ENCODE results near the gene PASK. TPM values are rescaled to one million over a fixed set of nuclear protein-coding genes. Genes with fewer than 3 reads are reported as not detected.

PASK gene
- total and polyA plus RNA-seq, 9 of the 15 experiments (the other 6 are each of a cell fraction or from before 2014, with no cell fraction given): 1.5 to 30.3 (median 9.9) TPM

DNA sequence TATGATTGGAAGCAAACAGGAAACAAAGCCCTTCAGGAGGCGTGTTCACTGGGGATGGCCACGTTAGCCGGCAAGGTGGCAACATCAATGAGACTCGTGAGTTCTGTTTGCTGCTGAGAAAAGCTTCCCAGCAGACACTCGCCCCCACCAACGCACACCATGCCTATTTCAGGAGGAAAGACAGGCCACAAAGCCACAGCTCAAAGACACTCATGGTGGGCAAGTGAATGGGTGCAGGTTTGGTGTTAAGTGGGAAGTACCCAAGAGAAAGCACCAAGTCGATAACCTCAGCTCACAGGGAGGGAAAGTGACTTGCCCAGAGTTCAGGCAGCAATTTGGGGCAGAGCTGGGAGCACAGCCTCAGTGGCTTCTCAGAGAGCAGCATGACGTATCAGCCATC is 36.7 kb downstream of the PASK start (continued):
- TF ChIP-seq ZNF444 (CRISPR knock-in tag; IDR thresholded peaks at IDR 0.05): no peak

DNA sequence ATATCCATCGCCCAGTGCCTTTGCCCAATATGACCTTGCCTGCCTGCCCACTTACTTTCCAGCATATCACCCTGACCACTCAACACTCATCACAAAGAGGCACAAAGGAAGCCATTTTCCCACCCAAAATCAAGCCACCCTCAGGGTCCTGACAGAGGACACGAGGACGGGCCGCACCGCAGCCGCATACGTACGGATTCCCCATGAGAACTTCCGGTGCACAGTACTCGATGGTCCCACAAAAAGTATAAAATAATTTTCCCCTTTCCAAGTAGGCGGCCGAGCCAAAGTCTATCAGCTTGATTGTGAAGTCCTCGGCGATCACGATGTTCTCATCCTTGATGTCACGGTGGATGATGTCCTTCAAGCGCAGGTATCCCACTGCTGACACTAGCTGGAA is 37.2 kb downstream of the PASK start:
- Histone ChIP-seq H3K4me3 (no peak overlapping the region), H3K9me3 (replicated peaks; ENCODE audit: control insufficient read depth, insufficient read depth, low read depth, low read length) (no peaks in the 10 kb centered on the region), H3K9ac (ENCODE audit: insufficient read depth in 1 of 2, low read depth in 2 of 2, low read length in 2 of 2) (no peak overlapping the region; a peak in 1 of 4 replicates), H4K20me1 (replicated peaks; ENCODE audit: control insufficient read depth, insufficient read depth, low read length) (no peaks in the 10 kb centered on the region), H3K4me1 (replicated peaks in 1 of 2; ENCODE audit: control insufficient read depth in 2 of 2, insufficient read depth in 2 of 2, low read length in 2 of 2) (no peaks in the 10 kb centered on the region), H3K79me2 (ENCODE audit: control insufficient read depth, insufficient read depth, low read length) (no peaks in the 10 kb centered on the region), H3K4me2 (ENCODE audit: insufficient read depth, low read length) (no peak overlapping the region), H2AFZ (ENCODE audit: low read depth, low read length) (no peak overlapping the region), H3K27ac (ENCODE audit: extremely low read depth, low read depth, low read length) (no peak overlapping the region), H3K27me3 (ENCODE audit: control insufficient read depth in 2 of 2, insufficient read depth in 2 of 2, low read length in 2 of 2) (no peaks in the 10 kb centered on the region), H3K36me3 (ENCODE audit: control insufficient read depth, insufficient read depth, low read length) (peaks cover 8% of the 10 kb centered on the region; the same call in 1 of the 3 replicates), H3K9me1 (ENCODE audit: control insufficient read depth, insufficient read depth, low read length) (no peaks in the 10 kb centered on the region)
- WGBS (ENCODE audit: insufficient coverage, low coverage, missing lambda C conversion rate): 87% methylated on average over 12 of the region's 17 CpGs
- DNase-seq (ENCODE audit: extremely low read depth in 1 of 4, low spot score in 3 of 4) (no peak), ATAC-seq (no peak), FAIRE-seq (no peak)
- TF ChIP-seq, protein P1, sequence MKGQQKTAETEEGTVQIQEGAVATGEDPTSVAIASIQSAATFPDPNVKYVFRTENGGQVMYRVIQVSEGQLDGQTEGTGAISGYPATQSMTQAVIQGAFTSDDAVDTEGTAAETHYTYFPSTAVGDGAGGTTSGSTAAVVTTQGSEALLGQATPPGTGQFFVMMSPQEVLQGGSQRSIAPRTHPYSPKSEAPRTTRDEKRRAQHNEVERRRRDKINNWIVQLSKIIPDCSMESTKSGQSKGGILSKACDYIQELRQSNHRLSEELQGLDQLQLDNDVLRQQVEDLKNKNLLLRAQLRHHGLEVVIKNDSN (CRISPR knock-in tag; IDR thresholded peaks at IDR 0.05): no peak
- TF ChIP-seq, protein P2, sequence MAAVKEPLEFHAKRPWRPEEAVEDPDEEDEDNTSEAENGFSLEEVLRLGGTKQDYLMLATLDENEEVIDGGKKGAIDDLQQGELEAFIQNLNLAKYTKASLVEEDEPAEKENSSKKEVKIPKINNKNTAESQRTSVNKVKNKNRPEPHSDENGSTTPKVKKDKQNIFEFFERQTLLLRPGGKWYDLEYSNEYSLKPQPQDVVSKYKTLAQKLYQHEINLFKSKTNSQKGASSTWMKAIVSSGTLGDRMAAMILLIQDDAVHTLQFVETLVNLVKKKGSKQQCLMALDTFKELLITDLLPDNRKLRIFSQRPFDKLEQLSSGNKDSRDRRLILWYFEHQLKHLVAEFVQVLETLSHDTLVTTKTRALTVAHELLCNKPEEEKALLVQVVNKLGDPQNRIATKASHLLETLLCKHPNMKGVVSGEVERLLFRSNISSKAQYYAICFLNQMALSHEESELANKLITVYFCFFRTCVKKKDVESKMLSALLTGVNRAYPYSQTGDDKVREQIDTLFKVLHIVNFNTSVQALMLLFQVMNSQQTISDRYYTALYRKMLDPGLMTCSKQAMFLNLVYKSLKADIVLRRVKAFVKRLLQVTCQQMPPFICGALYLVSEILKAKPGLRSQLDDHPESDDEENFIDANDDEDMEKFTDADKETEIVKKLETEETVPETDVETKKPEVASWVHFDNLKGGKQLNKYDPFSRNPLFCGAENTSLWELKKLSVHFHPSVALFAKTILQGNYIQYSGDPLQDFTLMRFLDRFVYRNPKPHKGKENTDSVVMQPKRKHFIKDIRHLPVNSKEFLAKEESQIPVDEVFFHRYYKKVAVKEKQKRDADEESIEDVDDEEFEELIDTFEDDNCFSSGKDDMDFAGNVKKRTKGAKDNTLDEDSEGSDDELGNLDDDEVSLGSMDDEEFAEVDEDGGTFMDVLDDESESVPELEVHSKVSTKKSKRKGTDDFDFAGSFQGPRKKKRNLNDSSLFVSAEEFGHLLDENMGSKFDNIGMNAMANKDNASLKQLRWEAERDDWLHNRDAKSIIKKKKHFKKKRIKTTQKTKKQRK (IDR thresholded peaks at IDR 0.05; ENCODE audit: borderline replicate concordance, low read depth, low read length): no peak
- TF ChIP-seq FOXP1 (CRISPR knock-in tag; IDR thresholded peaks at IDR 0.05): no peak
- no peak for TF ChIP-seq NR2C2 (CRISPR knock-in tag; IDR thresholded peaks at IDR 0.05)
- TF ChIP-seq NR2C2 (tag; IDR thresholded peaks at IDR 0.05): no peak
- TF ChIP-seq RBM15 (IDR thresholded peaks at IDR 0.05; ENCODE audit: insufficient read depth, low read length): no peak
- TF ChIP-seq ZFP1 (CRISPR knock-in tag; IDR thresholded peaks at IDR 0.05): no peak
- no peak for TF ChIP-seq BHLHE40 (IDR thresholded peaks at IDR 0.05; ENCODE audit: low read length)
- TF ChIP-seq, protein P3, sequence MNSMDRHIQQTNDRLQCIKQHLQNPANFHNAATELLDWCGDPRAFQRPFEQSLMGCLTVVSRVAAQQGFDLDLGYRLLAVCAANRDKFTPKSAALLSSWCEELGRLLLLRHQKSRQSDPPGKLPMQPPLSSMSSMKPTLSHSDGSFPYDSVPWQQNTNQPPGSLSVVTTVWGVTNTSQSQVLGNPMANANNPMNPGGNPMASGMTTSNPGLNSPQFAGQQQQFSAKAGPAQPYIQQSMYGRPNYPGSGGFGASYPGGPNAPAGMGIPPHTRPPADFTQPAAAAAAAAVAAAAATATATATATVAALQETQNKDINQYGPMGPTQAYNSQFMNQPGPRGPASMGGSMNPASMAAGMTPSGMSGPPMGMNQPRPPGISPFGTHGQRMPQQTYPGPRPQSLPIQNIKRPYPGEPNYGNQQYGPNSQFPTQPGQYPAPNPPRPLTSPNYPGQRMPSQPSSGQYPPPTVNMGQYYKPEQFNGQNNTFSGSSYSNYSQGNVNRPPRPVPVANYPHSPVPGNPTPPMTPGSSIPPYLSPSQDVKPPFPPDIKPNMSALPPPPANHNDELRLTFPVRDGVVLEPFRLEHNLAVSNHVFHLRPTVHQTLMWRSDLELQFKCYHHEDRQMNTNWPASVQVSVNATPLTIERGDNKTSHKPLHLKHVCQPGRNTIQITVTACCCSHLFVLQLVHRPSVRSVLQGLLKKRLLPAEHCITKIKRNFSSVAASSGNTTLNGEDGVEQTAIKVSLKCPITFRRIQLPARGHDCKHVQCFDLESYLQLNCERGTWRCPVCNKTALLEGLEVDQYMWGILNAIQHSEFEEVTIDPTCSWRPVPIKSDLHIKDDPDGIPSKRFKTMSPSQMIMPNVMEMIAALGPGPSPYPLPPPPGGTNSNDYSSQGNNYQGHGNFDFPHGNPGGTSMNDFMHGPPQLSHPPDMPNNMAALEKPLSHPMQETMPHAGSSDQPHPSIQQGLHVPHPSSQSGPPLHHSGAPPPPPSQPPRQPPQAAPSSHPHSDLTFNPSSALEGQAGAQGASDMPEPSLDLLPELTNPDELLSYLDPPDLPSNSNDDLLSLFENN (IDR thresholded peaks at IDR 0.05; ENCODE audit: low read depth in 2 of 2, low read length in 2 of 2): no peak
- TF ChIP-seq ZNF75A (CRISPR knock-in tag; IDR thresholded peaks at IDR 0.05): no peak
- no peak for TF ChIP-seq TEAD1 (CRISPR knock-in tag; IDR thresholded peaks at IDR 0.05)
- no peak for TF ChIP-seq ZNF143 (CRISPR knock-in tag; IDR thresholded peaks at IDR 0.05)
- BruUV-seq (replicated peaks): no TSS peak
- in situ Hi-C loops (cut with MboI): no loop called here
- CTCF ChIA-PET (ENCODE audit: low intra/inter-chr PET ratio): no interaction called here
- POLR2A ChIA-PET: interaction anchor here (0.6 kb wide), 1 partner anchor 120 kb away, joined by 3 read pairs; no protein-coding TSS in a partner anchor
- intact Hi-C loops (cut with micrococcal nuclease): no loop called here
